MCF 10A (cell line): Measurements from ENCODE around the gene MESP1. TPM values are rescaled to one million over a fixed set of nuclear protein-coding genes. Genes with fewer than 3 reads are reported as not detected.

Source experiments
- BruUV-seq: library from RNA; stranded (reverse); fragments of 400-500 nt; replicated peaks from 2 replicates; lab custom pipeline; 2021; lab: Mats Ljungman, UMichigan
- CTCF ChIA-PET: fragments of 300-600 bp; sonication (Branson Sonifier 250); formaldehyde crosslinking; extraction: SDS; loops from one replicate; lab custom pipeline; 2021; ENCODE audit warnings: antibody characterized with exemption, inconsistent platforms; lab: Yijun Ruan, JAX
- POLR2A ChIA-PET: fragments of 300-600, 350-650 bp; sonication (Branson Sonifier 250); formaldehyde crosslinking; extraction: SDS; loops from one replicate; lab custom pipeline; 2020; ENCODE audit warnings: antibody characterized with exemption, inconsistent platforms; lab: Yijun Ruan, JAX
- DNase-seq: peaks from one replicate; pipeline ENCODE4 v3.0.0-alpha.2; 2018; ENCODE audit not compliant: unreplicated experiment
- H3K27ac Mint-ChIP-seq: one replicate; pipeline ENCODE4 v1.8.0; 2022; ENCODE audit warnings: mild to moderate bottlenecking, low read depth, mixed read lengths; ENCODE audit not compliant: unreplicated experiment
- H3K27me3 Mint-ChIP-seq: one replicate; pipeline ENCODE4 v1.8.0; 2022; ENCODE audit warnings: mixed read lengths; ENCODE audit not compliant: insufficient read depth, unreplicated experiment
- H3K36me3 Mint-ChIP-seq: one replicate; pipeline ENCODE4 v1.8.0; 2022; ENCODE audit warnings: mild to moderate bottlenecking, moderate library complexity, mixed read lengths; ENCODE audit not compliant: insufficient read depth, unreplicated experiment
- H3K4me1 Mint-ChIP-seq: one replicate; pipeline ENCODE4 v1.8.0; 2022; ENCODE audit warnings: mixed read lengths; ENCODE audit not compliant: insufficient read depth, unreplicated experiment
- H3K4me3 Mint-ChIP-seq: one replicate; pipeline ENCODE4 v1.8.0; 2022; ENCODE audit warnings: mild to moderate bottlenecking, moderate library complexity, mixed read lengths; ENCODE audit not compliant: unreplicated experiment
- H3K9me3 Mint-ChIP-seq: one replicate; pipeline ENCODE4 v1.8.0; 2022; ENCODE audit warnings: mixed read lengths; ENCODE audit not compliant: unreplicated experiment
- intact Hi-C: fragments of 100-400 bp; cut with micrococcal nuclease; formaldehyde crosslinking; loops from 2 replicates; pipeline ENCODE4 v1.14.1; 2022
- total RNA-seq: library from RNA; stranded (reverse); gene quantifications from 2 replicates; pipeline ENCODE4 v1.2.3, GENCODE V29; 2022
- TF ChIP-seq, protein P1 (sequence below): fragments of 200-600 bp; IDR thresholded peaks from one replicate; pipeline ENCODE4 v1.8.0; 2022; ENCODE audit warnings: antibody characterized with exemption, mild to moderate bottlenecking; ENCODE audit not compliant: unreplicated experiment

Gene MESP1
- total RNA-seq, 1 experiment from 2014 or later: 0.58 TPM

DNA sequence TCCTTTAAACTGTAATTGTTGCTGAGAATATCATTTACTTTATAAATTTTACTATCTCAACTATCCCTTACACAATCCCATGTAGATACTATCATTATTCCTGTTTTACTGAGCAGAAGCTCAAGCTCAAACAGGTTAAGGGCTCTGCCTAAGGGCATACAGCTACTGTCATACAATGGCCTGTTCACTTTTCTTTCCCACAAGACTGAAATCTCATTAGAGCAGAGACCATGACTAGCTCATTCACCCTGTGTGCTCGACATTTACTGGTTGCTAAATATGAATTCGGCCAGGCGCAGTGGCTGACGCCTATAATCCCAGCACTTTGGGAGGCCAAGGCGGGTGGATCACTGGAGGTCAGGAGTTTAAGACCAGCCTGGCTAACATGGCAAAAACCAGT is 23.4 kb upstream of the MESP1 start:
- no peak overlapping the region for H3K27ac Mint-ChIP-seq
- POLR2A ChIA-PET: interaction anchor here (0.6 to 2.5 kb wide), 8 partner anchors 14 to 118 kb away, joined by 3 to 8 read pairs (median 3); no protein-coding TSS in a partner anchor
- no TSS peak for BruUV-seq
- no peaks in the 10 kb centered on the region for H3K27me3 Mint-ChIP-seq
- peaks cover 6% of the 10 kb centered on the region for H3K4me1 Mint-ChIP-seq
- intact Hi-C loops: no loop called here
- H3K4me3 Mint-ChIP-seq: no peak overlapping the region
- CTCF ChIA-PET: interaction anchor here (0.6 to 5.2 kb wide), 7 partner anchors 9 to 669 kb away, joined by 3 to 44 read pairs (median 4); no protein-coding TSS in a partner anchor
- TF ChIP-seq, protein P1, sequence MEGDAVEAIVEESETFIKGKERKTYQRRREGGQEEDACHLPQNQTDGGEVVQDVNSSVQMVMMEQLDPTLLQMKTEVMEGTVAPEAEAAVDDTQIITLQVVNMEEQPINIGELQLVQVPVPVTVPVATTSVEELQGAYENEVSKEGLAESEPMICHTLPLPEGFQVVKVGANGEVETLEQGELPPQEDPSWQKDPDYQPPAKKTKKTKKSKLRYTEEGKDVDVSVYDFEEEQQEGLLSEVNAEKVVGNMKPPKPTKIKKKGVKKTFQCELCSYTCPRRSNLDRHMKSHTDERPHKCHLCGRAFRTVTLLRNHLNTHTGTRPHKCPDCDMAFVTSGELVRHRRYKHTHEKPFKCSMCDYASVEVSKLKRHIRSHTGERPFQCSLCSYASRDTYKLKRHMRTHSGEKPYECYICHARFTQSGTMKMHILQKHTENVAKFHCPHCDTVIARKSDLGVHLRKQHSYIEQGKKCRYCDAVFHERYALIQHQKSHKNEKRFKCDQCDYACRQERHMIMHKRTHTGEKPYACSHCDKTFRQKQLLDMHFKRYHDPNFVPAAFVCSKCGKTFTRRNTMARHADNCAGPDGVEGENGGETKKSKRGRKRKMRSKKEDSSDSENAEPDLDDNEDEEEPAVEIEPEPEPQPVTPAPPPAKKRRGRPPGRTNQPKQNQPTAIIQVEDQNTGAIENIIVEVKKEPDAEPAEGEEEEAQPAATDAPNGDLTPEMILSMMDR: no peak
- DNase-seq: peak; percentile 21
- H3K36me3 Mint-ChIP-seq: no peaks in the 10 kb centered on the region
- no peaks in the 10 kb centered on the region for H3K9me3 Mint-ChIP-seq

DNA sequence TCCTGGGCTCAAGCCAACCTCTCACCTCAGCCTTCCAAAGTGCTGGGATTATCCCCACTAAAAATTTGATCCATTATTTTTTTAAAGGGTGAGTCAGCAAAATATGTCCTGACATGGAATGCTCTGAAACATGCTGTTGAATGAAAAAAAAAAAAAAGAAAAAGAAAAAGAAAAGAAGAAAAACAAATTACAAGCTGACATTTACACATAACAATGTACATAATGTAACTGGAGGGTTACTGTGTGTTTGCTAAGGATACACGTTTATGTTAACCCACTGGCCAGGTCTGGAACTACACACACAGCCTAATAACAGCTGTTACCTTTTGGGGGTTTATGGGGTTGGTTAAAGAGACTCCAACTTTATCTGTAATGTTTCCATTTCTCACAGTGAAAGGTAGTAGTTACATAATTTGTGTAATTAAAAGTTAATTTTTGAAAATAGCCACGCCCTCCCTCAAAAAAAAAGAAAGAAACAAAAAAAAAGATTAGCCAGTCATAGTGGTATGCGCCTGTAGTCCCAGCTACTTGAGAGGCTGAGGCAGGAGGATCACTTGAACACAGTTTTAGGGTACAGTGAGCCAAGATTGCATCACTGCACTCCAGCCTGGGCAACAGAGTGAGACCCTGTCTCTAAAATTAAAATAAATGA is 22.0 kb upstream of the MESP1 start:
- H3K4me1 Mint-ChIP-seq: peaks cover 6% of the 10 kb centered on the region
- ChIA-PET CTCF (interaction anchor here (0.5 to 5.2 kb wide), 11 partner anchors 11 to 199 kb away, joined by 3 to 44 read pairs (median 3); no protein-coding TSS in a partner anchor), POLR2A (interaction anchor here (1.1 to 2.5 kb wide), 4 partner anchors 12 to 102 kb away, joined by 3 to 8 read pairs (median 4); no protein-coding TSS in a partner anchor)
- peak; percentile 36 for DNase-seq
- H3K9me3 Mint-ChIP-seq: no peaks in the 10 kb centered on the region
- no peaks in the 10 kb centered on the region for H3K36me3 Mint-ChIP-seq
- no TSS peak for BruUV-seq
- TF ChIP-seq, protein P1: peak; percentile 29
- no peaks in the 10 kb centered on the region for H3K27me3 Mint-ChIP-seq
- H3K4me3 Mint-ChIP-seq: no peak overlapping the region
- no peak overlapping the region for H3K27ac Mint-ChIP-seq
- intact Hi-C loops: no loop called here

DNA sequence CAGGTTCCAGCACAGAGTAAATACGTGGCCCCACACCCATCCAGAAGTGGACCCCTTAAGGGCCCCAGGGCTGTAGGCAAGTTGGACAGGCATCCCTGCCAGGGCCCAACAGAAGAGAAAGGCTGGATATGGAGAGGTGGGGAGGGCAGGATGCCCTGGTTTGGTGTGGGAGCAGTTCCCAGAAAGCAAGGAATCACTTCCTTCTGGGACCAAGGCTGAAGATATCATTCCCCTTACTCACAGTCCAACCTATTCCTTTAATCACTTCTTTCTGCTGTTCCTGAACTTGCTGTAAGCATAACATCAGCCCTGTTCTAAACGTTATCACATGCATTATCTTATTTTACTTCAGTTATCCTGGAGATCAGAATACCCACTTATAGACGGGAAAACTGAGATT is 19.0 kb upstream of the MESP1 start:
- no TSS peak for BruUV-seq
- no peak overlapping the region for H3K4me3 Mint-ChIP-seq
- POLR2A ChIA-PET: no interaction called here
- no peaks in the 10 kb centered on the region for H3K36me3 Mint-ChIP-seq
- CTCF ChIA-PET: interaction anchor here (1.0 to 3.4 kb wide), 2 partner anchors 9 to 105 kb away, joined by 4 to 26 read pairs; no protein-coding TSS in a partner anchor
- TF ChIP-seq, protein P1: no peak
- intact Hi-C loops: no loop called here
- no peaks in the 10 kb centered on the region for H3K9me3 Mint-ChIP-seq
- peaks cover 6% of the 10 kb centered on the region for H3K4me1 Mint-ChIP-seq
- no peak for DNase-seq
- no peak overlapping the region for H3K27ac Mint-ChIP-seq
- no peaks in the 10 kb centered on the region for H3K27me3 Mint-ChIP-seq

DNA sequence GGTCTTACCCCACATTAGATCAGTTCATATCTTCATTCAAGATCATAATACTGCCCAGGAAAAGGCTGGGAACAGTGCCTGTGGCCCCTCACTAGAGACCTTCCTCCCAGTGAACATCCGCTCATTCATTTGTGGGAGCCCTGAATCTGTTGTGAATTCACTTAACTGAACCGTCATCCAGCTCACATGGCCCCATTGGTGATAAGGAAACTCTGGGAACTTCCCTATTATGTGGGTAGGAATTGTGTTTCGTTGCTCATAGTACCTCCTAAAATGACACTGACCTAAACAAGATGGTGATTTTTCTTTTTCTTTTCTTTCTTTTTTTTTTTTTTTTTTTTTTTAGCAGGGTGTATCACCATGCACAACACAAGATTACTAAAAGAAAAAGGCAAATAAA is 18.3 kb upstream of the MESP1 start:
- peaks cover 5% of the 10 kb centered on the region for H3K4me1 Mint-ChIP-seq
- H3K9me3 Mint-ChIP-seq: no peaks in the 10 kb centered on the region
- no peaks in the 10 kb centered on the region for H3K36me3 Mint-ChIP-seq
- ChIA-PET CTCF (interaction anchor here (2.7 to 3.4 kb wide), 2 partner anchors 9 to 105 kb away, joined by 20 to 26 read pairs; no protein-coding TSS in a partner anchor), POLR2A (interaction anchor here (1.2 to 1.4 kb wide), 2 partner anchors 68 to 125 kb away, joined by 6 read pairs; partner anchors contain the start of gene AP3S2)
- no TSS peak for BruUV-seq
- H3K4me3 Mint-ChIP-seq: no peak overlapping the region
- H3K27ac Mint-ChIP-seq: no peak overlapping the region
- TF ChIP-seq, protein P1: no peak
- intact Hi-C loops: no loop called here
- H3K27me3 Mint-ChIP-seq: no peaks in the 10 kb centered on the region
- DNase-seq: no peak
